HG03108 (cell line): ENCODE data around the gene SBF1.
A peak's percentile ranks its signal among the peaks of the same experiment; 100 is the strongest.
"Not testable (repeated sequence)": the region's sequence is repeated elsewhere in the genome, so short reads cannot be mapped to it uniquely, and the experiment has no call there.

Experiments
- ATAC-seq: cut with Tn5 transposase; IDR thresholded peaks from one replicate; pipeline ENCODE4 v1.9.1; 2021; ENCODE audit warnings: moderate library complexity; ENCODE audit not compliant: unreplicated experiment

Gene SBF1

GRCh38 chr22:50474710-50475651 lies at the start of gene SBF1:
Gene SBF1 (minus strand): TSS chr22:50475035. CDS start chr22:50474840, 195 bp downstream.
- ATAC-seq: peak; percentile 78

- ATAC-seq: no peak
Observed at GRCh38 chr22:50523806-50524675, 49.2 kb upstream of the SBF1 start.

- no peak for ATAC-seq
Observed at GRCh38 chr22:50523458-50523805, 48.6 kb upstream of the SBF1 start.

DNA sequence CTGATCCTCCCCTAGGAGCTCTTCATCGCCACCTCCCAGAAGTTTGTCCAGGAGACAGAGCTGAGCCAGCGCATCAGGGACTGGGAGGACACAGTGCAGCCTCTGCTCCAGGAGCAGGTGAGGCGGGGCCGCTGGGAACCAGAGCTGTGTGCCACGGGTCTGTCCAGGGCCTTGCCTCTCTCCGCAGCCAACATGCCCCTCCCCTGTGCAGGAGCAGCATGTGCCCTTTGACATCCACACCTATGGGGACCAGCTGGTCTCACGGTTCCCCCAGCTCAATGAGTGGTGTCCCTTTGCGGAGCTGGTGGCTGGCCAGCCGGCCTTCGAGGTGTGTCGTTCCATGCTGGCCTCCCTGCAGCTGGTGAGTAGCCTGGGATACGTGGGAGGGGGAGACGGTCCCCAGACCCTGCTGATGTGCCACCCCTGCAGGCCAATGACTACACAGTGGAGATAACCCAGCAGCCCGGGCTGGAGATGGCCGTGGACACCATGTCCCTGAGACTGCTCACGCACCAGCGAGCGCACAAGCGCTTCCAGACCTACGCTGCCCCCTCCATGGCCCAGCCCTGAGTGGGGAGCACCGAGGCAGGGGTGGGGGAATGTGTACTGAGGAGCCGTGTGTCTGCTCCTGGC lies 48.1 kb upstream of the SBF1 start:
- ATAC-seq: no peak

DNA sequence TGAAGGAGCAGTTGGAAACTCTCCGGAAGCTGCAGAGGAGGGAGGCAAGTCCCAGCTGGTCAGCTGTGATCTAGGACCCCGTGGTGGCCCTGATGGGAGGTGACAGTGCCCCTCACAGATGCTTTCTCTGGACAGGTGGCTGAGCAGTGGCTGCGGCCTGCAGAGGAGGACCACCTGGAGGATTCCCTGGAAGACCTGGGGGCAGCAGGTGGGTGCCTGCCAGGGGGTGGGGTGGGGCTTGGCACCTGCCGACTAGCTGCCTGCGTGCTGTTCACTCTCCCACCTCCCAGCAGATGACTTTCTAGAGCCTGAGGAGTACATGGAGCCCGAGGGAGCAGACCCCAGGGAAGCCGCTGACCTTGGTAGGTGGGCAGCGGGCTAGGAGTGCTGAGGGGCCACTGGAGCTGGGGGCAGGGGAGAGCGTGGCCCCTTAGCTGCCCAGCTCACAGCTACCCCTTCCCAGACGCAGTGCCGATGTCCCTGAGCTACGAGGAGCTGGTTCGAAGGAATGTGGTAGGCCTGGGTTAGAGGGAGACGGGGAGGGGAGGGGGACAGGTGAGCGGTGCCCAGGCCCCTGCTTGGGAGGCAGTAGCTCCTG lies 47.5 kb upstream of the SBF1 start:
- no peak for ATAC-seq

DNA sequence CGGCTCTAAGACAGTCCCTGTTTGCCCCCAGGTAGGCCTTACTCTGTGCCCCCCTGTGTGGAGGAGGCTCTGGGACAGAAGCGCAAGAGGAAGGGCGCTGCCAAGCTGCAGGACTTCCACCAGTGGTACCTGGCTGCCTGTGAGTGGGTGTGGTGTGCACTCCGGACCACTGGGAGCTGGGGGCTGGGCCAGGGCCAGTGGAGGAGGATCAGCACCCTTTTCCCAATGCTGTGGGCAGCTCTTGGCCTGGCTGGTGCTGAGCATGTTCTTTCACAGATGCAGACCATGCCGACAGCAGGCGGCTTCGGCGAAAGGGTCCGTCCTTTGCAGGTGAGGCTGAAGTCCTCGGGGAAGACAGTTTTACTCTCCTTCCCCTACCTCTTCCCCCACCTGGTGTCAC lies 46.9 kb upstream of the SBF1 start:
- ATAC-seq: no peak

- no peak for ATAC-seq
Observed at GRCh38 chr22:50520826-50521453, 46.1 kb upstream of the SBF1 start.

DNA sequence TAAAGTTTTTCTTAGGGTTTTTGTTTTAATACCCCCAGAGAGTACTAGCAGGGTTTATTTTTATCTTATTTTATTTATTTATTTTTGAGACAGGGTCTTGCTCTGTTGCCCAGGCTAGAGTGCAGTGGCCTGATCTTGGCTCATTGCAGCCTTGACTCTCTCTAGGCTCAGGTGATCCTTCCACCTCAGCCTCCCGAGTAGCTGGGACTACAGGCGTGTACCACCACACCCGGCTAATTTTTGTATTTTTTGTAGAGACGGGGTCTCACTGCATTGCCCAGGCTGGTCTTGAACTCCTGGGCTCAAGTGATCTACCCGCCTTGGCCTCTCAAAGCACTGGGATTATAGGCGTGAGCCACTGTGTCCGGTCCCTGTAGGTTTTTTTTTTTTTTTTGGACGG lies 45.3 kb upstream of the SBF1 start:
- ATAC-seq: not testable (repeated sequence)

DNA sequence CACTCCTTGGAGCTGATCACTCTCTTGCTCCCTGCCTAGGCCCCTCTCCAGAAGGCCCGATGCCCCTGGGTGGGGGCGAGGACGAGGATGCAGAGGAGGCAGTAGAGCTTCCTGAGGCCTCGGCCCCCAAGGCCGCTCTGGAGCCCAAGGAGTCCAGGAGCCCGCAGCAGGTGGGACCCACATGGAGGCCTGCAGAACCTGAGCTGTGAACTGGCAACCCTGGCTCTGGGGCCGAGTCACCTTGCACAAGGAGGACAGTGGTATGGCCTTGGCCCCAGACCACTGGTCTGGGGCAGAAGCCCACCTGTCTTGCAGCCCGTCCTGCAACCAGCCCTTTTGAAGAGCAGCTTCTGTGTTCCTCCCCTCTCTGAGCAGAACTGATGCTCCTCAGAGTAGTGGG lies 44.3 kb upstream of the SBF1 start:
- ATAC-seq: no peak

- ATAC-seq: no peak
Observed at GRCh38 chr22:50518606-50519005, 43.8 kb upstream of the SBF1 start.

- ATAC-seq: no peak
Observed at GRCh38 chr22:50517495-50518260, 42.8 kb upstream of the SBF1 start.

GRCh38 chr22:50516891-50517290 lies 42.1 kb upstream of the SBF1 start:
- ATAC-seq: no peak

DNA sequence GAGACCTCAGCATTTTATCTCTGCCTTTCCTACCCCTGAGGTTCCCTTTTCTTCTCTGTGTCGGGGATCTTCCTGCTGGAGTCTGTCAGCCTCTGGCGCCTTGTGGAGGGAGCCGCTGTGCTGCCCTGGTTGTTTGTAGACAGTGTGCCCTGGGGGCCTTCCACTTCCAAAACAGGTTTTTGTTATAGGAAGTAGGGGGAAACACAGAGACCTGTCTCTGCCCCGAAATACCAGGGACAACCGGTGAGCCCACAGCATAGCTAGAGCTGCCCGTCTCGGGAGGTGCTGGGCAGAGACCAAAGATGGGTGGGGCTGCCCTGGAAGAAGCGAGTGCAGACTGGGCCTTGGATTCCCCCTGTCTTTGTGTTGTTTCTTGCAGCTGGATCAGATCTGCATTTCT lies 41.2 kb upstream of the SBF1 start:
- ATAC-seq: no peak

DNA sequence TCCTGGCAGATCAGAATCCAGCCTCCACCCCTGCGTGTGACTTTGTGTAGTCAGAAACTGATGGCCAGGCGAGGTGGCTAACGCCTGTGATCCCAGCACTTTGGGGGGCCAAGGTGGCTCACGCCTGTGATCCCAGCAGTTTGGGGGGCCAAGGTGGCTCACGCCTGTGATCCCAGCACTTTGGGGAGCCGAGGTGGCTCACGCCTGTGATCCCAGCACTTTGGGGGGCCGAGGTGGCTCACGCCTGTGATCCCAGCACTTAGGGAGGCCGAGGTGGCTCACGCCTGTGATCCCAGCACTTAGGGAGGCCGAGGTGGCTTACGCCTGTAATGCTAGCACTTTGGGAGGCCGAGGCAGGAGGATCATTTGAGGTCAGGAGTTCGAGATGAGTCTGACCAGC lies 38.3 kb upstream of the SBF1 start:
- ATAC-seq: no peak

DNA sequence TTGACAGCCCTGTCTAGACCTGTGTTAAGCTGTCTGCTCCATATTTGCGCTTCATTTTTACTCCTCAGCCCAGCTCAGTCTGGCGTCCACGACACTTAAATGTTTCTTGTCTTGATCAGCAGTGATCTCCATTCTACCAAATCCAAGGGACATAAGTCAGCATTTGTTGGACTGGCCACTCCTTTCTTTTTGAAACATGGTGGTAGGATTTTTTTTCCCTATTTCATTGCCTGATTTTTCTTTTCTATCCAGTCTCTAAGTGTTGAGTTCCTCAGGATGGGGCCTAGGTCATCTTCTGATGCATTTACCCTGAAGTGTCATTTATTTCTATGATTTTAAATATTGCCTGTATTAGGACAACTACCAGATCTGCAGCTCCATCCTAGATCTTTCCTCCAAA lies 34.1 kb upstream of the SBF1 start:
- no peak for ATAC-seq

DNA sequence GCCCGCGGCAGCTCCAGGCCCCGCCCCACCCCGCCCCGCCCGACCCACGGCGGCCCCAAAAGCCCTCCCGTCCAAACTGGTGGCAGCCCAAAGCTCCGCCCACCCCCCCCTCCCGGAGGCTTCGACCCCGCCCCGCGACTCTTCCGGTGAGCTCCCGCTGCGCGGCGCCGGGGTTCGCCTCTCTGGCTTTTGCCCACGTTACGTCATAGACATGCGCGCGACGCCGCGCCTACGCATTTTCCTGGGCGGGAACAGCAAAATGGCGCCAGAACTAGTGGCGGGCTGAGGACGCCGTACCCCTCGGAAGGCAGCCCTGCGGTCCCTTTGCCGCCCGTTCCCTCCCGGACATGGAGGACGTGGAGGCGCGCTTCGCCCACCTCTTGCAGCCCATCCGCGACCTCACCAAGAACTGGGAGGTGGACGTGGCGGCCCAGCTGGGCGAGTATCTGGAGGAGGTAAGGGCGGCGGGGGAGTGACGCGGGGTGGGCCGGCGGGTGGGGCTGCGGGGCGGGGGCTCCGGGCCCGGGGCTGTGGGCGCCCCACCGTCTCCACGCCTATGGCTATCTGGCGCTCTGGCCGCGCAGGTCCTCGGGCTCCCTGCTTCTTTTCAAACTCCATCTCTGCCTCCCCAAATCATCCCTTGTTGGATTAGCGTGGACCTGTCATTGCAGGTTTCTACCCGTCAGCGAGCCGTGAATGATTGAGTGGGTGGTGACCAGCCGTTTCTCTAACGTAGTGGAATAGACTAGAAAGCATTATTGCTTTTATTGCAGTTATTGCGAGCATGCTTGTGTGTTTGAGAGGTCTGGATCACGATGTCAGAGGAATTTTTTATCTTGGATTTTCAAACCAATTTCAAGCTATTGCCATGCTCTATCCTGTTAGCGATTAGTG lies 33.4 kb upstream of the SBF1 start, which contains the start of gene NCAPH2:
Gene NCAPH2, plus strand, starts transcription at position 234 of the 894 bp plus-strand sequence. Its CDS starts 114 bp downstream, at position 348.
- peak; percentile 54 for ATAC-seq

GRCh38 chr22:50507421-50507990 lies 32.7 kb upstream of the SBF1 start, which contains the start of gene LMF2:
Gene LMF2 (minus strand): TSS chr22:50507702. CDS start chr22:50507675, 27 bp downstream.
- peak; percentile 46 for ATAC-seq
